ENCODE data around the gene CEP68.

The CEP68 gene

GRCh38 chr2:65070172-65070830 is 14.1 kb downstream of the CEP68 start:
- TF ChIP-seq, protein P1, sequence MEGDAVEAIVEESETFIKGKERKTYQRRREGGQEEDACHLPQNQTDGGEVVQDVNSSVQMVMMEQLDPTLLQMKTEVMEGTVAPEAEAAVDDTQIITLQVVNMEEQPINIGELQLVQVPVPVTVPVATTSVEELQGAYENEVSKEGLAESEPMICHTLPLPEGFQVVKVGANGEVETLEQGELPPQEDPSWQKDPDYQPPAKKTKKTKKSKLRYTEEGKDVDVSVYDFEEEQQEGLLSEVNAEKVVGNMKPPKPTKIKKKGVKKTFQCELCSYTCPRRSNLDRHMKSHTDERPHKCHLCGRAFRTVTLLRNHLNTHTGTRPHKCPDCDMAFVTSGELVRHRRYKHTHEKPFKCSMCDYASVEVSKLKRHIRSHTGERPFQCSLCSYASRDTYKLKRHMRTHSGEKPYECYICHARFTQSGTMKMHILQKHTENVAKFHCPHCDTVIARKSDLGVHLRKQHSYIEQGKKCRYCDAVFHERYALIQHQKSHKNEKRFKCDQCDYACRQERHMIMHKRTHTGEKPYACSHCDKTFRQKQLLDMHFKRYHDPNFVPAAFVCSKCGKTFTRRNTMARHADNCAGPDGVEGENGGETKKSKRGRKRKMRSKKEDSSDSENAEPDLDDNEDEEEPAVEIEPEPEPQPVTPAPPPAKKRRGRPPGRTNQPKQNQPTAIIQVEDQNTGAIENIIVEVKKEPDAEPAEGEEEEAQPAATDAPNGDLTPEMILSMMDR (conservative IDR thresholded peaks at IDR 0.05; ENCODE audit: low read depth, low read length) = peak; percentile 49
- no peak overlapping the region for H3K4me3 ChIP-seq (ENCODE audit: low read length)
- peak; percentile 60 for DNase-seq (ENCODE audit: low read depth)

DNA sequence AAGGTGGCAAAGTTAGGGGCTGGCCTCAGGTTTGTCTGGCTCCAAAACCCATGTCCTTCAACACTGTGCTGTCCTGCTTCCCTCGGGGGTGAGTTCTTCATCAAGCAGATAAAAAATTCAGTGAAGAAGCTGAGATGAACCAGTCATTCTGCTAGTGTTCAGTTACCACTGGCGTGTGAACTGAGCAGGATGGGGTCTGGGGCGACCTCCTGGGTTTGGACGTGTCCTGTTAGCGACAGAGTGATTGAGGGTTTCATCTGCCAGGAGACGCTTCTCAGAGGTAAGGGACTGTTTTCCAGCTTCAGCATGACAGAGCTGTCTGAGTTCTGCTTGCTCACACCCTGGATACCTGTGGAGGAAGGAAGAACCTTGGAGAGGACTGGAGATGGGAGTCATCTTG is 14.6 kb downstream of the CEP68 start:
- no peak for DNase-seq (ENCODE audit: low read depth)
- TF ChIP-seq, protein P1 (conservative IDR thresholded peaks at IDR 0.05; ENCODE audit: low read depth, low read length) = no peak
- no peak overlapping the region for H3K4me3 ChIP-seq (ENCODE audit: low read length)

- TF ChIP-seq, protein P1 (conservative IDR thresholded peaks at IDR 0.05; ENCODE audit: low read depth, low read length) = peak; percentile 47
- DNase-seq (ENCODE audit: low read depth) = no peak
- H3K4me3 ChIP-seq (ENCODE audit: low read length) = no peak overlapping the region
Observed at GRCh38 chr2:65071499-65072180, 15.4 kb downstream of the CEP68 start.

DNA sequence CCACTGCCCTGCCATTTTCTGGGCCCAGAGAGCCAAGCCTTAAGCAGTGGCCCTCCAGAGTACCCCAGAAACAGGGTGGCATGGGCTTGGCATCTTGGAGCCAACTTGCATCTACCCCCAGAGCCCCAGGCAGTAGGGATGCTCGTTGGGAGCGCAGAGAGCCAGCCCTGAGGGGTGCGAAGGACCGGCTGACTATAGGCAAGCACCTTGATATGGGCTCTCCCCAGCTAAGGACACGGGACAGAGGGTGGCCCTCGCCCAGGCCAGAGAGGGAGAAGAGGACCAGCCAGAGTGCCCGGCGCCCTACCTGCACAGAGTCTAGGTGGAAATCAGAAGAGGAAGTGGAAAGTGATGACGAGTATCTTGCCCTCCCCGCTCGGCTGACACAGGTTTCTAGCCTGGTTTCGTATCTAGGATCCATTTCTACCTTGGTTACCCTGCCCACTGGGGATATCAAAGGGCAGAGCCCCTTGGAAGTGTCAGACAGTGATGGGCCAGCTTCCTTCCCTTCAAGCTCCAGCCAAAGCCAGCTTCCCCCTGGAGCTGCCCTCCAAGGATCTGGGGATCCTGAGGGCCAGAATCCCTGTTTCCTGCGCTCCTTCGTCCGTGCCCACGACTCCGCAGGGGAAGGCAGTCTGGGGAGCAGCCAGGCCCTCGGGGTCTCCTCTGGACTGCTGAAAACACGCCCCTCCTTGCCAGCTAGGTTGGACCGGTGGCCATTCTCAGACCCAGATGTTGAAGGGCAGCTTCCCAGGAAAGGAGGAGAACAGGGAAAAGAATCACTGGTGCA is 16.2 kb downstream of the CEP68 start:
- DNase-seq (ENCODE audit: low read depth) = no peak
- H3K4me3 ChIP-seq (ENCODE audit: low read length) = no peak overlapping the region
- TF ChIP-seq, protein P1 (conservative IDR thresholded peaks at IDR 0.05; ENCODE audit: low read depth, low read length) = no peak

- TF ChIP-seq, protein P1 (conservative IDR thresholded peaks at IDR 0.05; ENCODE audit: low read depth, low read length) = no peak
- H3K4me3 ChIP-seq (ENCODE audit: low read length) = no peak overlapping the region
- no peak for DNase-seq (ENCODE audit: low read depth)
Observed at GRCh38 chr2:65073879-65074565, 17.8 kb downstream of the CEP68 start.

DNA sequence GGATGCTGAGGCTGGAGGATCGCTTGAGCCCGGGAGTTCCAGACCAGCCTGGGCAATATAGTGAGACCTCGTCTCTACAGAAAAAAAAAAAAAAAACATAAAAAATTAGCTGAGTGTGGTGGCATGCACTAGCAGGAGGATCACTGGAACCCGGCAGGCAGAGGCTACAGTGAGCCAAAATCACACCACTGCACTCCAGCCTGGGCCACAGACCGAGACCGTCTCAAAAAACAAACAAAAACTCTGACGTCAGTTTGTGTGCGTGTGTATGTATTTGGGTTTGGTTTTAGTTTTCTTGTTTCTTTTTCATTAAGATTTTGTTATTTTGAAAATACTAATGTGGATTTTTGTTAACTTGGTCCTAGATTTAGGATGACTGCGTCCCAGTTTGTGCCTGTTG is 19.0 kb downstream of the CEP68 start:
- DNase-seq (ENCODE audit: low read depth) = no peak
- TF ChIP-seq, protein P1 (conservative IDR thresholded peaks at IDR 0.05; ENCODE audit: low read depth, low read length) = no peak
- no peak overlapping the region for H3K4me3 ChIP-seq (ENCODE audit: low read length)

Data from retinal pigment epithelial cell (primary cell).